Smooth muscle cell of the brain vasculature (primary cell): ENCODE measurements around the gene HECTD4.
"Not testable (repeated sequence)": the region's sequence is repeated elsewhere in the genome, so short reads cannot be mapped to it uniquely, and the experiment has no call there.

ENCODE experiments used
- DNase-seq: peaks from one replicate; pipeline ENCODE4 v3.0.0-alpha.2; 2012; ENCODE audit warnings: low read depth, low spot score

Gene HECTD4

GRCh38 chr12:112121780-112122565 lies 260.3 kb downstream of the HECTD4 start:
- DNase-seq: no peak

DNA sequence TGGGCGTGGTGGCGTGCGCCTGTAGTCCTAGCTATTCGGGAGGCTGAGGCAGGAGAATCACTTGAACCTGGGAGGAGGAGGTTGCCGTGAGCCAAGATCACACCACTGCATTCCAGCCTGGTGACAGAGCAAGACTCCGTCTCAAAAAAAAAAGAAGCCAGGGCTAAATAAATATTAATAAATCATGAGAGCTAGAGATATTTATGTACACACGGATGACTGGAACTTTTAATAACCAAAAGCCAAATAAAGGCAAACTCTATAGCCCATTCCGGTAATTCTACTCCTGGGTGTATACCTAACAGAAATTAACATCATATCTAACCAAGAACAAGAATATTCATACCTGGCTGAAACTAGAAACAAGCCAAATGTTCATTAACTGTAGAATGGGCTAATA lies 264.5 kb downstream of the HECTD4 start:
- no peak for DNase-seq

DNA sequence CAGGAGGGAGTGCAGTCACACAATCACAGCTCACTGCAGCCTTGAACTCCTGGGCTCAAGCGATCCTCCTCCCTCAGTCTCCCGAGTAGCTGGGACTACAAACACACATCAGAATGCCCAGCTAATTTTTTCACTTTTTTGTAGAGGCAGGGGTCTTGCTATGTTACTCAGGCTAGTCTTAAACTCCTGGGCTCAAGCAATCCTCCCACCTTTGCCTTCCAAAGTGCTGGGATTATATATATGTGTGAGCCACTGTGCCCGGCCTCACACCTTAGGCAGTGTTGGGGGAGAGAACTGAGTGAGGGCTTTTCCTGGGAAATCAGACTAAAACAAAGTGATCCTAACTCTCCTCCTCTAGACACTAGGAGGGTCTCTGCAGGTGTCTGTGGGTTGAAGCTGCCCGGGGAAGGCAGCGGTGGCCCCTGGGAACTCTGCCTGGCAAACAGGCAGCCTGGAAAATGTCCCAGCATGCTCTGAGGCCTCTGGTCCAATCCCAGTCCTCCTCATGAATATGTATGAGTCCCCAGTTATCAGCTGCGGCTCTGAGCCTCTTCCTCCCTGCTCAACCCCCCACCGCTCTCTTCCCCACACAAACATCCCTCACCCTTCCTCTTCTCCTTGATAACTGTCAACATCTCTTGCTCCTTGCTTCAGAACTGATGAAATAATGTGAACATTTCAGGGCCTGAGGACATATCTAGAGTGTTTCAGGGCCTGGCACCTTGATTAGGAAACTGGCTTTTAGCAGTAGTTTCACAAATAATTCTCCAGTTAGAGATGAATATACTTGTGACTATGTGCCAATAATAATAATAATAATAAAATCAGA lies 265.8 kb downstream of the HECTD4 start:
- no peak for DNase-seq

DNA sequence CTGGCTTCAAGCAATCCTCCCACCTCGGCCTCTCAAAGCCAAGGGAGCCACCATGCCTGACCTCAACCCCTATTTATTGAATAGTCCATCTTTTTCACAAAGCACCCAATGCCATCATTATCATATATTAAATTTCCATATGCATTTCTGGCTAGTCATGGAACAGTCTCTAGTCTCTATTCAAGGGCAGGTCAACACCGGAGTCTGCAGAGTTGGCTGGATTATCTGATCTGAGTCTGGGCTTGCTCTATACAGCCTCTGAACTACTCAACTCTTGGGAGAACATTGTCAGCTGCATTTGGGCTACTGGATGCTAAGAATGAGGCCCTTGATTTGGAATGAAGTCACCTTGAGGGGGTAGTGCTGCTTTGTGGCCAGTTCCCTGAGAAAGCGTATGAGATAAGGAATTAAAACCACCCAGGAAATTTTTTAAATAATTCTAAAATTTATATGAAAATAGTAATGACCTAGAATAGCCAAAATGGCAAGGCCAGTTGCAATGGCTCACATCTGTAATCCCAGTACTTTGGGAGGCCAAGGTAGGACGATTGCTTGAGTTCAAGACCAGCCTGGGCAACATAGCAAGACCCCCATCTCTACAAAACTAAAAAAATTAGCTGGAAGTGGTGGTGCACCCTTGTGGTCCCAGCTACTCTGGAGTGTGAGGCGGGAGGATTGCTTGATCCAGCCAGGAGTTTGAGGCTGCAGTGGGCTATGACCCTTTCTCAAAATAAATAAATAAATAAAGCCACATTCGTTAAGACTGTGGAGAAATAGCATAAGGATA lies 266.8 kb downstream of the HECTD4 start:
- DNase-seq: no peak

GRCh38 chr12:112112409-112113133 lies 269.7 kb downstream of the HECTD4 start:
- DNase-seq: no peak

DNA sequence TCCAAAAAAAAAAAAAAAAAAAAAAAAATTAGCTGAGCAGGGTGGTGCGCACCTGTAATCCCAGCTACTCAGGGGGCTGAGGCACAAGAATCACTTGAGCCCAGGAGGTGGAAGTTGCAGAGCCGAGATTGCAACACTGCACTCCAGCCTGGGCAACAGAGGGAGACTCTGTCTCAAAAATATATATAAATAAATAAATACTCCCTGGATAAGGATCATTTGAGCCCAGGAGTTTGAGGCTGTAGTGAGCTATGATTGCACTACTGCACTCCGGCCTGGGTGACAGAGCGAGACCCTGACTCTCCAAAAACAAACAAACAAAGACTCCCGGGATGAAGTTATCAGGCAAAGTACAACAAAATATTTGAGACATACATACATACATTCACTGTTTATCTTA lies 270.3 kb downstream of the HECTD4 start:
- DNase-seq: no peak

GRCh38 chr12:112110787-112111662 lies 271.2 kb downstream of the HECTD4 start:
- not testable (repeated sequence) for DNase-seq
